ENCODE measurements around the gene CD22.
A peak's percentile ranks its signal among the peaks of the same experiment; 100 is the strongest.

CD22 gene

DNA sequence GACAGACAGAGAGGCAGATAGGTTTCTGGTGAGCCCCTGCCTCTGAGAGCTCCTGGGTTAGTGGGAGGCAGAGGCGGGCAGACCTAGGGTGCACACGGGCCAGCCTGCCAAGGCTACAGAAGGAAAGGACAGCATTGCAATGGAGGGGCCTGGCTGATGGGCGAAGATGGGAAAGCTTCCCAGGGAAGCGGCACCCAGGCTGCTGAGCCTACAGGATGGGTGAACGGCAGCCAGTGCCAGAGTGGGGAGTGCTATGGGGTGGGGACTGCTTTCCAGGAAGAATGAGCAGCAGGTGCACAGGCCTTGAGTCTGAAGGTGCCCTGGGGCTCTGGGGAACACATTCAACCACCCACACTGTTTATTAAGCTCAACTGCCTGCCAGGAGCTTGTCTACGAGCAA, 37.7 kb upstream of the CD22 start:
- no peak for DNase-seq
- no peak overlapping the region for H2AK5ac ChIP-seq (ENCODE audit: low read length, severe bottlenecking)
- no peak overlapping the region for H2BK15ac ChIP-seq (ENCODE audit: low read depth, poor library complexity, severe bottlenecking)
- no peaks in the 10 kb centered on the region for H3K4me1 ChIP-seq (ENCODE audit: control insufficient read depth, insufficient read depth, low read depth, low read length)
- no peak overlapping the region for H2BK12ac ChIP-seq (ENCODE audit: low read length in 2 of 2)
- H2BK120ac ChIP-seq (ENCODE audit: low read depth, low read length), result no peak overlapping the region
- peaks cover 13 to 63% of the 10 kb centered on the region in 2 experiments for H3K27me3 ChIP-seq (ENCODE audit: control insufficient read depth in 1 of 2, insufficient read depth in 1 of 2, low read length in 2 of 2)
- no peak overlapping the region for H3K27ac ChIP-seq (ENCODE audit: low read length, poor library complexity, severe bottlenecking)
- no peaks in the 10 kb centered on the region for H3K36me3 ChIP-seq (ENCODE audit: control insufficient read depth in 1 of 2, insufficient read depth in 2 of 2, low read depth in 1 of 2, low read length in 2 of 2)
- no peak overlapping the region for H2BK5ac ChIP-seq (ENCODE audit: low read depth, low read length, poor library complexity, severe bottlenecking)
- no peak overlapping the region for H3K4ac ChIP-seq (ENCODE audit: low read depth in 1 of 2, low read length in 2 of 2)
- H4K91ac ChIP-seq (ENCODE audit: low read length), result no peak overlapping the region
- no peaks in the 10 kb centered on the region for H3K79me1 ChIP-seq (replicated peaks; ENCODE audit: low read length, poor library complexity, severe bottlenecking)
- H3K18ac ChIP-seq (ENCODE audit: low read depth in 1 of 2, low read length in 2 of 2), result no peak overlapping the region
- H3K9me3 ChIP-seq (ENCODE audit: control insufficient read depth, low read length), result no peaks in the 10 kb centered on the region
- no peak overlapping the region for H2AFZ ChIP-seq (ENCODE audit: low read depth, low read length)
- no peak overlapping the region for H3K14ac ChIP-seq (ENCODE audit: low read length in 2 of 2)
- 86% methylated on average over 5 of the region's 6 CpGs for WGBS
- H3K4me3 ChIP-seq (ENCODE audit: insufficient read depth in 1 of 2, low read depth in 1 of 2, low read length in 2 of 2), result no peak overlapping the region
- H3K4me2 ChIP-seq (ENCODE audit: low read length, poor library complexity, severe bottlenecking), result no peak overlapping the region
- H4K8ac ChIP-seq (ENCODE audit: low read length), result no peak overlapping the region
- H3K9ac ChIP-seq (ENCODE audit: low read length), result no peak overlapping the region
- H3K23ac ChIP-seq (ENCODE audit: low read length in 2 of 2), result peak overlapping the region in 1 of 2 experiments; percentile 14

DNA sequence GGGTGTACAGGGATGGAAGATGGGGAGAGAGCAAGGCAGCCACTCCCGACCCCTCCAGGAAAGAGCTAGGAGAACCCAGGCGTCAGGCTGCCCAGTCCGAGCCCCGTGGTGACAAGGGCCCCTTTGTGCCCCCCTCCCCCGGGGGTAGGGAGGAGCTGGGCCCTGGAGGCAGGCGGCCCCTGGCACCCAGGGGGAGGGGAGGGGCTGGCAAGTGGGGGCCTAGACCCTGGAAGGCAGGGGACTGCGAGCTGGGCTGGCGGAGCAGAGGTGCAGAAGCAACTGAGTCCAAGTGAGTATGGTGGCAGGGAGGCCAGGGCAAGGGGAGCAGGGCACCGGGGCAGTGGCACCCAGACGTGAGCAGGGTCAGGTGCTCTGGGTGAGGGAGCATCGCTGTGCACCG, 37.1 kb upstream of the CD22 start, which contains the start of gene MAG:
MAG (plus strand) TSS at position 246 of the 400 bp plus-strand sequence. CDS start 3,248 bp downstream, outside the sequence.
- no peaks in the 10 kb centered on the region for H3K4me1 ChIP-seq (ENCODE audit: control insufficient read depth, insufficient read depth, low read depth, low read length)
- no peak within 1 kb of the TSS for H3K4me2 ChIP-seq (ENCODE audit: low read length, poor library complexity, severe bottlenecking)
- H3K36me3 ChIP-seq (ENCODE audit: control insufficient read depth in 1 of 2, insufficient read depth in 2 of 2, low read depth in 1 of 2, low read length in 2 of 2), result no peaks in the 10 kb centered on the region
- H4K91ac ChIP-seq (ENCODE audit: low read length), result no peak within 1 kb of the TSS
- no peak within 1 kb of the TSS for H3K4ac ChIP-seq (ENCODE audit: low read depth in 1 of 2, low read length in 2 of 2)
- H3K79me1 ChIP-seq (replicated peaks; ENCODE audit: low read length, poor library complexity, severe bottlenecking), result no peaks in the 10 kb centered on the region
- no peak within 1 kb of the TSS for H2BK120ac ChIP-seq (ENCODE audit: low read depth, low read length)
- no peak within 1 kb of the TSS for H2BK12ac ChIP-seq (ENCODE audit: low read length in 2 of 2)
- H3K27ac ChIP-seq (ENCODE audit: low read length, poor library complexity, severe bottlenecking), result no peak within 1 kb of the TSS
- no peak within 1 kb of the TSS for H3K18ac ChIP-seq (ENCODE audit: low read depth in 1 of 2, low read length in 2 of 2)
- no peak for DNase-seq
- H3K9me3 ChIP-seq (ENCODE audit: control insufficient read depth, low read length), result no peaks in the 10 kb centered on the region
- H2AFZ ChIP-seq (ENCODE audit: low read depth, low read length), result no peak within 1 kb of the TSS
- no peak within 1 kb of the TSS for H3K4me3 ChIP-seq (ENCODE audit: insufficient read depth in 1 of 2, low read depth in 1 of 2, low read length in 2 of 2)
- H3K27me3 ChIP-seq (ENCODE audit: control insufficient read depth in 1 of 2, insufficient read depth in 1 of 2, low read length in 2 of 2), result peaks cover 13 to 70% of the 10 kb centered on the region in 2 experiments
- H3K9ac ChIP-seq (ENCODE audit: low read length), result no peak within 1 kb of the TSS
- no peak within 1 kb of the TSS for H2BK5ac ChIP-seq (ENCODE audit: low read depth, low read length, poor library complexity, severe bottlenecking)
- H3K14ac ChIP-seq (ENCODE audit: low read length in 2 of 2), result no peak within 1 kb of the TSS
- H4K8ac ChIP-seq (ENCODE audit: low read length), result no peak within 1 kb of the TSS
- WGBS, result 86% methylated on average over 12 of the region's 12 CpGs
- no peak within 1 kb of the TSS for H2AK5ac ChIP-seq (ENCODE audit: low read length, severe bottlenecking)
- peak within 1 kb of the TSS in 1 of 2 experiments; percentile 14 for H3K23ac ChIP-seq (ENCODE audit: low read length in 2 of 2)
- H2BK15ac ChIP-seq (ENCODE audit: low read depth, poor library complexity, severe bottlenecking), result no peak within 1 kb of the TSS

DNA sequence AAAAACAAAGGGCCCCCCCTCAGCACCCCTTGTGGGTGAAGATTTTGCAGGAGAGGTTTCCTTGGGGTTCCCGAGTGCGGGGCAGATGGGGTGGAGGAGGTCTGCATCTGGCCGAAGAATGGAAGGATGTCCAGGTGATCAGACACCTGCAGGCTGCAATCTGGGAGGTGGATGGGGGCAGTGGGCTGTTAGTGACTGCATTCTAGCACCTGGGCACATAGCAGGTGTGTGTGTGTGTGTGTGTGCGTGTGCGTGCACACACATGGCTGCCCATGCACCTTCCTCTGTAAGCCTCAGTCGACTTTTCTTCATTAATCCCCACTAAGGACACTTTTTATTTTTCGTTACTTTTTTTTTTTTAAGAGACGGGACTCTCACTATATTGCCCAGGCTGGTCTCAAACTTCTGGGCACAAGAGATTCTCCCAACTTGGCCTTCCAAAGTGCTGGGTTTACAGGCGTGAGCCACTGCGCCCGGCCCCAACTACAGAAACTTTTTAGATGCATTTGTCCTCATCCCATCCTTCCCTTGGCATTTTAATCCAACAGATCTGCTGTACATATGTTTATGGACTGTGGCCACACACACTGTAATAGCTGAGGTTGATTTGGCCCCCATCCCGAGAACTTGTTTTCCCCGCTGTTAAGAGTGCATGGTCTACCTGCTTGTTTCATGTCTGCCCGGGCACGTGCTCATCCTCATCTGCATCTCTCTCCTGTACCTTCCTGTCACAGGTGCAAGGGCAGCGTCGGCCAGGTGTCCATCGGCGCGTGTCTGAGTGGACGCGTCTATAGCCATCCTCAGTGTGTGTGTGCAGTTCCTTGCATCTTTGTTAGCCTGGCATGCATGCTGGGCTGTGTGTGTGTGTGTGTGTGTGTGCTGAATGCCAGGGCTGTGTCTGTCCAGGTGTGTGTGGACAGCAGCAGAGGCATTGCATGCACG, 36.3 kb upstream of the CD22 start:
- H3K27me3 ChIP-seq (ENCODE audit: control insufficient read depth in 1 of 2, insufficient read depth in 1 of 2, low read length in 2 of 2), result peaks cover 13 to 77% of the 10 kb centered on the region in 2 experiments
- H4K91ac ChIP-seq (ENCODE audit: low read length), result no peak overlapping the region
- H4K8ac ChIP-seq (ENCODE audit: low read length), result no peak overlapping the region
- H2BK15ac ChIP-seq (ENCODE audit: low read depth, poor library complexity, severe bottlenecking), result no peak overlapping the region
- H3K18ac ChIP-seq (ENCODE audit: low read depth in 1 of 2, low read length in 2 of 2), result no peak overlapping the region
- no peak overlapping the region for H2BK12ac ChIP-seq (ENCODE audit: low read length in 2 of 2)
- H3K4me1 ChIP-seq (ENCODE audit: control insufficient read depth, insufficient read depth, low read depth, low read length), result no peaks in the 10 kb centered on the region
- H3K4ac ChIP-seq (ENCODE audit: low read depth in 1 of 2, low read length in 2 of 2), result no peak overlapping the region
- no peak overlapping the region for H2AFZ ChIP-seq (ENCODE audit: low read depth, low read length)
- no peak overlapping the region for H2BK5ac ChIP-seq (ENCODE audit: low read depth, low read length, poor library complexity, severe bottlenecking)
- H3K79me1 ChIP-seq (replicated peaks; ENCODE audit: low read length, poor library complexity, severe bottlenecking), result no peaks in the 10 kb centered on the region
- no peak overlapping the region for H3K27ac ChIP-seq (ENCODE audit: low read length, poor library complexity, severe bottlenecking)
- DNase-seq, result no peak
- no peak overlapping the region for H3K14ac ChIP-seq (ENCODE audit: low read length in 2 of 2)
- WGBS, result 86% methylated on average over 21 of the region's 23 CpGs
- H3K9ac ChIP-seq (ENCODE audit: low read length), result no peak overlapping the region
- no peak overlapping the region for H3K4me2 ChIP-seq (ENCODE audit: low read length, poor library complexity, severe bottlenecking)
- H2AK5ac ChIP-seq (ENCODE audit: low read length, severe bottlenecking), result no peak overlapping the region
- no peak overlapping the region for H2BK120ac ChIP-seq (ENCODE audit: low read depth, low read length)
- no peaks in the 10 kb centered on the region for H3K36me3 ChIP-seq (ENCODE audit: control insufficient read depth in 1 of 2, insufficient read depth in 2 of 2, low read depth in 1 of 2, low read length in 2 of 2)
- no peaks in the 10 kb centered on the region for H3K9me3 ChIP-seq (ENCODE audit: control insufficient read depth, low read length)
- no peak overlapping the region for H3K23ac ChIP-seq (ENCODE audit: low read length in 2 of 2)
- no peak overlapping the region for H3K4me3 ChIP-seq (ENCODE audit: insufficient read depth in 1 of 2, low read depth in 1 of 2, low read length in 2 of 2)

DNA sequence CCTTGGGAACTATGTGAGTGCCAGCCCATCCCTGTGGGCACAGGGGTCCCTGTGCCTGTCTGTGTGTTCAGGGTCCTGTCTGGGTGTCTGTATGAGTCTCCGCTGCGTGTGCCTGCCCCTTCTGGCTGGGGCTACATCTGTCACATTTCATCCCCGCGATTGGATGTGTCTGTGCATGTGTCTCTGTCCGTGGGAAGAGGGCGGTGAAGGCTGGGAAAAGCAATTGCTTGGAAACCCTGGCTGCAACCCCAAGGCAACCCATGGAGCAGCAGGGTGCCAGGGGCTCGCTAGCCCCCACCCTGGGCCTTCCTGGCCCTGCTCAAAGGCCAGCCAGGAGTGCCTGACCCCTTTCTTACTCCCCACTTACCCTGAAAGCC, 35.6 kb upstream of the CD22 start:
- no peak overlapping the region for H3K23ac ChIP-seq (ENCODE audit: low read length in 2 of 2)
- H2BK120ac ChIP-seq (ENCODE audit: low read depth, low read length), result no peak overlapping the region
- H3K79me1 ChIP-seq (replicated peaks; ENCODE audit: low read length, poor library complexity, severe bottlenecking), result no peaks in the 10 kb centered on the region
- H3K4me2 ChIP-seq (ENCODE audit: low read length, poor library complexity, severe bottlenecking), result no peak overlapping the region
- H3K4me1 ChIP-seq (ENCODE audit: control insufficient read depth, insufficient read depth, low read depth, low read length), result no peaks in the 10 kb centered on the region
- H4K91ac ChIP-seq (ENCODE audit: low read length), result no peak overlapping the region
- H4K8ac ChIP-seq (ENCODE audit: low read length), result no peak overlapping the region
- H3K36me3 ChIP-seq (ENCODE audit: control insufficient read depth in 1 of 2, insufficient read depth in 2 of 2, low read depth in 1 of 2, low read length in 2 of 2), result no peaks in the 10 kb centered on the region
- 75% methylated on average over 7 of the region's 7 CpGs for WGBS
- H3K18ac ChIP-seq (ENCODE audit: low read depth in 1 of 2, low read length in 2 of 2), result no peak overlapping the region
- no peaks in the 10 kb centered on the region for H3K9me3 ChIP-seq (ENCODE audit: control insufficient read depth, low read length)
- no peak overlapping the region for H2AFZ ChIP-seq (ENCODE audit: low read depth, low read length)
- H2BK12ac ChIP-seq (ENCODE audit: low read length in 2 of 2), result no peak overlapping the region
- H3K14ac ChIP-seq (ENCODE audit: low read length in 2 of 2), result no peak overlapping the region
- H3K9ac ChIP-seq (ENCODE audit: low read length), result no peak overlapping the region
- no peak overlapping the region for H3K4me3 ChIP-seq (ENCODE audit: insufficient read depth in 1 of 2, low read depth in 1 of 2, low read length in 2 of 2)
- H2BK15ac ChIP-seq (ENCODE audit: low read depth, poor library complexity, severe bottlenecking), result no peak overlapping the region
- H3K27me3 ChIP-seq (ENCODE audit: control insufficient read depth in 1 of 2, insufficient read depth in 1 of 2, low read length in 2 of 2), result peaks cover 13 to 79% of the 10 kb centered on the region in 2 experiments
- no peak for DNase-seq
- no peak overlapping the region for H2BK5ac ChIP-seq (ENCODE audit: low read depth, low read length, poor library complexity, severe bottlenecking)
- no peak overlapping the region for H3K4ac ChIP-seq (ENCODE audit: low read depth in 1 of 2, low read length in 2 of 2)
- H2AK5ac ChIP-seq (ENCODE audit: low read length, severe bottlenecking), result no peak overlapping the region
- no peak overlapping the region for H3K27ac ChIP-seq (ENCODE audit: low read length, poor library complexity, severe bottlenecking)
